Amniotic stem cell (primary cell): ENCODE measurements around the gene GMIP.
"Not testable (repeated sequence)": the region's sequence is repeated elsewhere in the genome, so short reads cannot be mapped to it uniquely, and the experiment has no call there.

Experiments used
- DNase-seq: peaks from one replicate; lab custom pipeline; 2025; lab: John Stamatoyannopoulos, UW

Gene GMIP

GRCh38 chr19:19634516-19635312, 8.7 kb downstream of the GMIP start:
- DNase-seq: no peak

GRCh38 chr19:19633711-19634515, 9.5 kb downstream of the GMIP start:
- DNase-seq: no peak

- DNase-seq: no peak
These were observed 10.8 kb downstream of the GMIP start for GRCh38 chr19:19632661-19633060.

- no peak for DNase-seq
These were observed 12.1 kb downstream of the GMIP start for GRCh38 chr19:19631346-19631745.

- no peak for DNase-seq
These were observed 13.0 kb downstream of the GMIP start for GRCh38 chr19:19630426-19630825.

GRCh38 chr19:19630062-19630414, 13.4 kb downstream of the GMIP start:
- no peak for DNase-seq

- peak; percentile 40 for DNase-seq
These were observed 14.8 kb downstream of the GMIP start for GRCh38 chr19:19628501-19629134.

GRCh38 chr19:19627621-19628500, 15.6 kb downstream of the GMIP start, which contains the start of gene LPAR2:
LPAR2 (minus strand) TSS chr19:19628220; CDS start chr19:19627275, 945 bp downstream.
- no peak for DNase-seq

- no peak for DNase-seq
These were observed 16.7 kb downstream of the GMIP start for GRCh38 chr19:19626516-19627472.

- DNase-seq: no peak
These were observed 19.4 kb downstream of the GMIP start for GRCh38 chr19:19624032-19624570.

- DNase-seq: no peak
These were observed 20.1 kb downstream of the GMIP start for GRCh38 chr19:19623383-19623782.

GRCh38 chr19:19619849-19620210, 23.6 kb downstream of the GMIP start:
- DNase-seq: no peak

GRCh38 chr19:19619181-19619848, 24.1 kb downstream of the GMIP start:
- DNase-seq: no peak

- peak; percentile 32 for DNase-seq
These were observed 25.0 kb downstream of the GMIP start, which contains the start of gene PBX4 for GRCh38 chr19:19618219-19619051. PBX4 (minus strand) TSS chr19:19618687; CDS start chr19:19618629, 58 bp downstream.

GRCh38 chr19:19615086-19615485, 28.4 kb downstream of the GMIP start:
- no peak for DNase-seq

- no peak for DNase-seq
These were observed 30.0 kb downstream of the GMIP start for GRCh38 chr19:19613506-19613905.

GRCh38 chr19:19610376-19611202, 32.9 kb downstream of the GMIP start:
- no peak for DNase-seq

- not testable (repeated sequence) for DNase-seq
These were observed 36.8 kb downstream of the GMIP start for GRCh38 chr19:19606686-19607085.
